HG03439 (cell line): Measurements from ENCODE around the gene SLC12A9.
"Not testable (repeated sequence)": the region's sequence is repeated elsewhere in the genome, so short reads cannot be mapped to it uniquely, and the experiment has no call there.

ENCODE experiments used
- ATAC-seq: cut with Tn5 transposase; IDR thresholded peaks from one replicate; pipeline ENCODE4 v1.9.1; 2021; ENCODE audit warnings: mild to moderate bottlenecking, moderate library complexity; ENCODE audit not compliant: unreplicated experiment

The SLC12A9 gene

DNA sequence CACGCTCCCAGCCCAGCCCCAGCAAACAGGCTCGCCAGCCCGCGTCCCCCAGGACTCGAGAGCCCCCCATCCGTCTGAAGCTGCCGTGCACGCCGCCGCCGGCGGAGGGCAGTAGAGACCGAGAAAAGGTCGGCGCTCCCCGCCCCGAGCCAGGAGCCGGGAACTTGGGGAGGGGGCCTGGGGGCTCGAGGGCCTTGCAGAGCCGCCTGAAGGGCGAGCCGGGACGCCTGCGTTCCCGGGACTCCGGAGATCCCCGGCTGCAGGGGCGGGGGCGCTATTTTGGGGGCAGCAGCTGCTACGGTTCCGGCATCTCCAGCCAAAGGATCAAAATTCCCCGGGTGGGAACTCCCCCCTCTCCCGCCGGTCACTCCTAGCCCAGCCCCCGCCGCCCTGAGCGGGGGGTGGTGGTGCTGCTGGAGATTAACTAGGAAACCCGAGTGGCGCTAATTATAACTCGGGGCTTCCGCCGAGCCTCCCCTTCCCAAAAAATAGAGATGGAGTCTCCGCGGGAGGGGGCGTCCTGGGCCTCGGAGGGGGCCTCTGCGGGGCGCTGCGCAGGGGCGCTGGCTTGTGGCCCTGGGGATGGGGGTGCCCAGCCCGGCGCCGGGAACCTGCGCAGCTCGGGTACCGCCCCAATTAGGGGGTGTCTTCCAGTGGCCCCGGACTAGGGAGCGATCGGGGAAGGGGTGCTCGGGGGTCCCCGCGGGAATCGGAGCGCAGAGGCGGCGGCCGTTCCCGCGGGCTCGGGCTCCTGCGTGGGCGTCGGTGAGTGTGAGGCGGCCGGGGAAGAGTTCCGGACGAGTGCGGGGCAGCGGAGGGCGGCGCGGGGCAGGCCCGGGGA, 42.6 kb downstream of the SLC12A9 start:
- no peak for ATAC-seq

GRCh38 chr7:100895701-100895955, 43.1 kb downstream of the SLC12A9 start, which contains the start of gene ACHE:
ACHE (minus strand) TSS chr7:100895888; CDS start chr7:100894232, 1,656 bp downstream.
- no peak for ATAC-seq

DNA sequence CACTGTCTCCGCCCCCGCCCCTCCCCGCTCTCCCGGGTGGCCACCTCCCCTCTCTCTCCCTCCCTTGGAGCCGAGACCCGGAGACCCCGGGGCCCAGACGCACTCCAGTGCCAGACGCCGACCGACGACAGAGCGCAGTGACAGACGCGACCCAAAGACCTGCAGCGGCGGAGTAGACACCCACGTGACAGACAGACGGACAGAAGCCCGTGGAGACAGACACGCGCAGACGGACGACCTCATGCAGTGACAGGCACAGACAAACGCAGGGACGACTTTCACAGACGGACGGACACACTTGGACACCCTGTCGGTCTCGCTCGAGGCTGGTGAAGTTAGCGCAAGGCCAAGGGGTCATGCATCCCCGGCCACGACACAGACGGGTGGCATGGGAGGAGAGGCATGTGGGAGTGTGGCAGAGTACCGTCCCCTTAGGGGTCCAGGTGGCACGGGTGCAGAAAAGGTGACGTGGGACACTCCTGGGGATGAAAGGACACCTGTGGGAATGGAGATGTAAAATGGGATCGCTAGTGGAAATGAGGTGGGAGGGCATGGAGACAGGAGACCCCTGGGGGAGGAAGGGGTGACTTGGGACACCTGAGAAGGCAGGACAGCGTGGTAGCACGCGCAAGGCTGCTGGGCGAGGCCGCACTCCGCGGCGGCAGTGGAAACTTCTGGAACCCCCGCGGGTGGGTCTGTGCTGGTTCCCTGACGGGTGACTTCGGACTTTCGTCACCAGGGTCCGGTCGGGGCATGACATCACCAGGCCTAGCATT, 43.6 kb downstream of the SLC12A9 start:
- ATAC-seq, result no peak

DNA sequence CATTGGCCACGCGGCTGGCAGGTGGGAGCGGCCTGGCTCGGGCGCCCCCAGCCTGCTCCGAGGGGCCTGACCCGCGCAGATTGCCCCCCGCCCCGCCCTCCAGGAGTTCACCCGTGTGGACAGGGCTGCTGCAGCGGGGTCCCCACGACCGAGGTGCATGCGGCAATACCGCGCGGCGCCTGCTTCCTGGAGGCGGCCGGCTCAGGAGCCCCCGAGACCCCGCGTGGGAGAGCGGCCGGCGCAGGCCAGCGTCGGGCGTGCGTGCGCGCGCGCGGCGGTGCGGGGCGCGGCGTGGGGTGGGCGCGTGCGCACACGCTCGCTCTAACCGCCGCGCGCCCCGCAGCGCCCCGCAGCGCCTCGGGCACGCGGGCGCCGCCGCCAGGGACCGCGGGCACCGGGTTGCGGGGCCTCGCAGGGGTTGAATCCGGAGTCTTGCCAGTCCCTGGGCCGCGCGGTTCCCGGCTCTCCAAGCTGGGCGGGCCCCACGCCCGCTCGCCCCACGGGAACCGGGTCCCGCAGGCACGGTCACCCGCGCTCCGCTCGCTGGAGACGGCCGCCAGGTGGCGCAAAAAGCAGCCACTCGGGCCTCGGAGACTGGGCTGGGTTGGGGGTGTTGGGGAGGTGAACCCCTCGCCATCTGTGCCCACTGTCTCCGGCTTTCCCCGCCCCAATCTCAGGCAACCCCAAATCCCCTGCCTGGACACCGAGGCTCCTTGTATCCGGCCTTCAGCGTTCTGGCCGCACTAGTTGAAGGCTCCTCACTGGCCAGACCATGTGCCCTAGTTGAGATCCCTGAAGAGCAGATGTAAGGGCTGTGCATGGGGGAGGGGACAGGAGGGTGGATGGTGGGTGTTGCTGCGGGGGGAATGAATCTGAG, 44.5 kb downstream of the SLC12A9 start:
- no peak for ATAC-seq

DNA sequence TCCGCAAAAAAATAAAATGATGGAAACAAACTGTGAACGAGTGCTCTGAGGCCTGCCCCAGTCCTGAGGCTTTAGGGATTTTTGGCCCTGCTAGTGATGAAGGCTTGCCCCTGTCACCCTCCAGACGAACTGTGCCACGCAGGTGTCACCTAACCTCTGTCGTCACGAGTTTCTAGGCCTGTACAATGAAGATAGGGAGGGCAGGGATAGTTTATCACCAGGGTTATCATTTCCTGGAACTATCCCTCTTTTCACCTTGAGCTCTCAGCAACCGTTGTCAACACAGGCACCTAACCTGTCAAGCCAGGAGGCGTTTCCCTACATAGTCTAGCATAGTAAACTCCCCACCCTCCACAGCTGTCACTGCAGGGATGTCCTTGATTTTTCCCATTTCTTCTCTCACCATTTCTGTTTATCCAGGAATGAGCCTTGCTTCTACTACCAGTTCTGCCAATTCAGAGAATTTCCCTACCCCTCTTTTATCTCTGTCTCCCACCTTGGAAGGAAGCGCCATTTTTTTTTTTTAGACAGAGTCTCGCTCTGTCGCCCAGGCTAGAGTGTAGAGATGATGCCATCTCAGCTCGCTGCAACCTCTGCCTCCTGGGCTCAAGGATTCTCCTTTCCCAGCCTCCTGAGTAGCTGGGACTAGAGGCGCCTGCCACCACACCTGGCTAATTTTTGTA, 45.4 kb downstream of the SLC12A9 start:
- ATAC-seq, result no peak

DNA sequence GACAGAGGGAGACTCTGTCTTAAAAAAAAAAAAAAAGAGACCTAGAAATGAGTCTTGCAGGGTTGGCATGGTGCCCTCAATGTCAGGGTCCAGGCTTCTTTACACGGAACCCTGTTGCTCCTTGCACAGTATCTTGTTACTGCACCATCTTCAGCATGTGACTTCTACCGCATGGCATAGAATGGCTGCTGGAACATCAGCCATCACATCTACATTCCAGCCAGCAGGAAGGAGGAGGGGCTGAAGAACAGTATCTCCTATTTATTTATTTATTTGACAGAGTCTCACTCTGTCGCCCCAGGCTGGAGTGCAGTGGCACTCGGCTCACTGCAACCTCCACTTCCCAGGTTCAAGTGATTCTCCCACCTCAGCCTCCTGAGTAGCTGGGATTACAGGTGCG, 46.9 kb downstream of the SLC12A9 start:
- ATAC-seq, result no peak

DNA sequence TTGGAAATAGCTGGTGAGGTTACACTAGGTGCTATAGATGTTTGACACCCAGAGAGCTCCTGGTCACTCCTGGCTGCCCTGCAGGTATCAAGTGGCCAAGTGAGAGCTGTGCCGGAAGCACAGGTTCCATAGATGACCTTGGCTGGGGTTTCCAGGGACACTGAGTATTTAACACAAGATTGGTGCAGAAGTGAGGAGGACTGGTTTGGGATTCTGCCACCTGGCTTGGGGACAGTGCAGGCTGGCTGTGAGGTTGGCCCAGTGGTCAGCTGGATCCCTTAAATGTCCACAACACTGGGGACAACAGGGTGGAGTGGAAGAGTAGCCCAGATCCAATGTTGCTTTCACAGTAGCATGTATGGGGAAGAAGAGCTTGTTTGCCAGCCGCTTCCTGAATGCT, 48.5 kb downstream of the SLC12A9 start:
- no peak for ATAC-seq

- no peak for ATAC-seq
Observed at GRCh38 chr7:100901921-100902332, 49.4 kb downstream of the SLC12A9 start.

- ATAC-seq, result no peak
Observed at GRCh38 chr7:100902638-100903037, 50.1 kb downstream of the SLC12A9 start.

DNA sequence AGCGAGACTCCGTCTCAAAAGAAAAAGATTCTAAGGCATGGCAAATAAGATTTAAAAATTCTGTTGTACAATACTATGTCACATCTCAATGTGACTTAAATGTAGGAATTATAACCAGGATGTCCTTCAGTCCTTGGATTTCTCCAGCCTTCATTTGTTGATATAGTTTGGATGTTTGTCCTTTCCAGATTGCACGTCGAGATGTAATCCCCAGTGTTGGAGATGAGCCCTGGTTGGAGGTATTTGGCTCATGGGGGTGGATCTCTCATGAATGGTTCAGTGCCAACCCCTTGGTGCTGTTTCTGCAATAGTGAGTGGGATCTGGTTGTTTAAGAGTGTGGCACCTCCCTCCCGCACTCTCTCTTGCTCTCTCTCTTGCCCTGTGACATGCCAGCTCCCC, 56.0 kb downstream of the SLC12A9 start:
- no peak for ATAC-seq

- not testable (repeated sequence) for ATAC-seq
Observed at GRCh38 chr7:100910443-100910842, 57.9 kb downstream of the SLC12A9 start.

DNA sequence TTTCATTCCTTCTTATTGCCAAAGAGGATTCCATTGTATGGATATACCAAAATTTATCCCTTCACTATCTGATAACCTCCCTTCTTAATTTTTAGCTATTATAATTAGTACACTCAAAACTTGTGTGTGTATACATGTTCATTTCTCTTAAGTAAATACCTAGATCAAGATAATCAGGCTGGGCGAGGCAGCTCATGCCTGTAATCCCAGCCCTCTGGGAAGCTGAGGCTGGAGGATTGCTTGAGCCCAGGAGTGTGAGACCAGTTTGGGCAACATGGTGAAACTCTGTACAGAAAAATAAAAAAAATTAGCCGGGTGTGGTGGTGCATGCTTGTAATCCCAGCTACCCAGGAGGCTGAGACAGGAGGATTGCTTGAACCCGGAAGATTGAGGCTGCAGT, 59.0 kb downstream of the SLC12A9 start:
- no peak for ATAC-seq

- no peak for ATAC-seq
Observed at GRCh38 chr7:100914208-100914878, 61.8 kb downstream of the SLC12A9 start.

- no peak for ATAC-seq
Observed at GRCh38 chr7:100914879-100915447, 62.5 kb downstream of the SLC12A9 start.
